ENCODE data around the gene HDAC3.

Gene HDAC3

DNA sequence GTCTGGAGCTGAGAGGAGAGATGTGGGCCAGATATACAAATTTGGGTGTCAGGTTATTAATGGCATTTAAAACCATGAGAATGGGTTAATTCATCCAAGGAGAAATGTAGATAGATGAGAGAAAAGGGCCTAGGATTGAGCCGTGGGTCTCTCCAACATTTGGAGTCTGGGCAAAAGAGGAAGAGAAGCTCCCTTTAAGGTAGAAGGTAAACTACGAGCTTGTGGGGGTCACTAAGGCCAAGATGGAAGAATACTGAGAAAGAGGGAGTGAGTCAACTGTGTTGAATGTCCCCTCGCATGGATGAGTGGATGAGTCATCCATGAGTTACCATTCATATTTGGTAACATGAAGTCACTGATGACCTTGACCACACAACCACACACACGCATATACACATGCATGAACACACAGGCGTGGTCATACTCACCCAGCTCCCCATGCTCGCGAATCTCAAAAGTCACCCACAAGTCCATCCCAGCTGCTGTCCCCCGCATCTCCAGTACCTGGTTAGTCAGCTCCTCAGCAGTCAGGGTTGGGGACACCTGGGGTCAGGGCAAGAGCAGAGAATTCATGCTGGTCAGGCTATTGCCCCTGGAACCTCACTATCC is 21.4 kb upstream of the HDAC3 start:
- TF ChIP-seq EZH2phosphoT487 (IDR thresholded peaks at IDR 0.05; ENCODE audit: borderline replicate concordance) (no peak), CTCF (conservative IDR thresholded peaks at IDR 0.05; ENCODE audit: low read length) (no peak)
- no peaks in the 10 kb centered on the region for H3K9me3 ChIP-seq (ENCODE audit: insufficient read depth, low read depth, low read length)
- H4K20me1 ChIP-seq (ENCODE audit: insufficient read depth, low read length, poor library complexity, severe bottlenecking), result no peaks in the 10 kb centered on the region
- no peak overlapping the region for H3K4me2 ChIP-seq (ENCODE audit: low read depth, low read length, poor library complexity, severe bottlenecking)
- H3K9ac ChIP-seq (ENCODE audit: low read depth, low read length, poor library complexity, severe bottlenecking), result no peak overlapping the region
- H3F3A ChIP-seq (ENCODE audit: low read depth), result no peaks in the 10 kb centered on the region
- no peaks in the 10 kb centered on the region for H3K79me2 ChIP-seq (ENCODE audit: insufficient read depth, low read length)
- no peaks in the 10 kb centered on the region for H3K36me3 ChIP-seq (ENCODE audit: insufficient read depth, low read length)
- no peaks in the 10 kb centered on the region for H3K4me1 ChIP-seq (ENCODE audit: insufficient read depth, low read length, poor library complexity, severe bottlenecking)
- H2AFZ ChIP-seq (ENCODE audit: low read length), result no peak overlapping the region
- no peaks in the 10 kb centered on the region for H3K27me3 ChIP-seq (ENCODE audit: insufficient read depth, low read length, poor library complexity, severe bottlenecking)
- H3K9me2 ChIP-seq (replicated peaks; ENCODE audit: low read depth, low read length), result no peaks in the 10 kb centered on the region
- no peak overlapping the region for H3K4me3 ChIP-seq (ENCODE audit: low read length, poor library complexity, severe bottlenecking)

GRCh38 chr5:141657404-141657803 is 20.8 kb upstream of the HDAC3 start:
- Histone ChIP-seq H3K4me2 (ENCODE audit: low read depth, low read length, poor library complexity, severe bottlenecking) (no peak overlapping the region), H3K9me2 (replicated peaks; ENCODE audit: low read depth, low read length) (no peaks in the 10 kb centered on the region), H3K36me3 (ENCODE audit: insufficient read depth, low read length) (no peaks in the 10 kb centered on the region), H3K4me3 (ENCODE audit: low read length, poor library complexity, severe bottlenecking) (no peak overlapping the region), H3K4me1 (ENCODE audit: insufficient read depth, low read length, poor library complexity, severe bottlenecking) (no peaks in the 10 kb centered on the region), H2AFZ (ENCODE audit: low read length) (no peak overlapping the region), H3K27me3 (ENCODE audit: insufficient read depth, low read length, poor library complexity, severe bottlenecking) (no peaks in the 10 kb centered on the region), H3K79me2 (ENCODE audit: insufficient read depth, low read length) (no peaks in the 10 kb centered on the region), H3K9me3 (ENCODE audit: insufficient read depth, low read depth, low read length) (no peaks in the 10 kb centered on the region), H4K20me1 (ENCODE audit: insufficient read depth, low read length, poor library complexity, severe bottlenecking) (no peaks in the 10 kb centered on the region), H3K9ac (ENCODE audit: low read depth, low read length, poor library complexity, severe bottlenecking) (no peak overlapping the region), H3F3A (ENCODE audit: low read depth) (no peaks in the 10 kb centered on the region)
- TF ChIP-seq CTCF (conservative IDR thresholded peaks at IDR 0.05; ENCODE audit: low read length) (no peak), EZH2phosphoT487 (IDR thresholded peaks at IDR 0.05; ENCODE audit: borderline replicate concordance) (no peak)

- Histone ChIP-seq H3K9me3 (ENCODE audit: insufficient read depth, low read depth, low read length) (no peaks in the 10 kb centered on the region), H3F3A (ENCODE audit: low read depth) (no peaks in the 10 kb centered on the region), H3K36me3 (ENCODE audit: insufficient read depth, low read length) (no peaks in the 10 kb centered on the region), H3K4me2 (ENCODE audit: low read depth, low read length, poor library complexity, severe bottlenecking) (no peak overlapping the region), H3K4me3 (ENCODE audit: low read length, poor library complexity, severe bottlenecking) (no peak overlapping the region), H3K9ac (ENCODE audit: low read depth, low read length, poor library complexity, severe bottlenecking) (no peak overlapping the region), H3K79me2 (ENCODE audit: insufficient read depth, low read length) (no peaks in the 10 kb centered on the region), H3K4me1 (ENCODE audit: insufficient read depth, low read length, poor library complexity, severe bottlenecking) (peaks cover 3% of the 10 kb centered on the region), H4K20me1 (ENCODE audit: insufficient read depth, low read length, poor library complexity, severe bottlenecking) (no peaks in the 10 kb centered on the region), H3K9me2 (replicated peaks; ENCODE audit: low read depth, low read length) (no peaks in the 10 kb centered on the region), H3K27me3 (ENCODE audit: insufficient read depth, low read length, poor library complexity, severe bottlenecking) (no peaks in the 10 kb centered on the region), H2AFZ (ENCODE audit: low read length) (no peak overlapping the region)
- TF ChIP-seq CTCF (conservative IDR thresholded peaks at IDR 0.05; ENCODE audit: low read length) (no peak), EZH2phosphoT487 (IDR thresholded peaks at IDR 0.05; ENCODE audit: borderline replicate concordance) (no peak)
Measured at GRCh38 chr5:141656396-141656795, 19.7 kb upstream of the HDAC3 start.

Data from Loucy (cell line).